Activated naive CD4-positive, alpha-beta T cell treated with anti-CD3 and anti-CD28 coated beads, Interleukin-2, amount 10 ng/mL, durations not matched to agents 7 days and 5 days (primary cell): ENCODE measurements around the gene ITPRIP.

Experiments used
- CTCF ChIA-PET: fragments of 350-600 bp; sonication (Branson Sonifier 250); formaldehyde crosslinking; loops from one replicate; lab custom pipeline; 2021; ENCODE audit warnings: antibody characterized with exemption; lab: Charles Lee
- DNase-seq: peaks from one replicate; pipeline ENCODE4 v3.0.0-alpha.2; 2020
- H3K27ac Mint-ChIP-seq: one replicate; pipeline ENCODE4 v1.8.0; 2021; ENCODE audit warnings: mild to moderate bottlenecking, moderate library complexity, mixed read lengths
- H3K27me3 Mint-ChIP-seq: one replicate; pipeline ENCODE4 v1.8.0; 2021; ENCODE audit warnings: mild to moderate bottlenecking, mixed read lengths
- H3K36me3 Mint-ChIP-seq: one replicate; pipeline ENCODE4 v1.8.0; 2021; ENCODE audit warnings: mixed read lengths
- H3K4me1 Mint-ChIP-seq: one replicate; pipeline ENCODE4 v1.8.0; 2021; ENCODE audit warnings: mixed read lengths
- H3K4me3 Mint-ChIP-seq: one replicate; pipeline ENCODE4 v1.8.0; 2021; ENCODE audit warnings: mild to moderate bottlenecking, moderate library complexity, mixed read lengths
- H3K9me3 Mint-ChIP-seq: one replicate; pipeline ENCODE4 v1.8.0; 2021; ENCODE audit warnings: mixed read lengths

ITPRIP gene

GRCh38 chr10:104288355-104288754 lies 49.9 kb downstream of the ITPRIP start:
- Mint-ChIP-seq H3K4me3 (no peak overlapping the region), H3K4me1 (peaks cover 14% of the 10 kb centered on the region), H3K27ac (no peak overlapping the region), H3K9me3 (no peaks in the 10 kb centered on the region), H3K36me3 (no peaks in the 10 kb centered on the region), H3K27me3 (peaks cover 27% of the 10 kb centered on the region)
- CTCF ChIA-PET, result interaction anchor here (1.8 to 9.4 kb wide), 3 partner anchors 13 to 61 kb away, joined by 8 to 257 read pairs (median 66); partner anchors contain the start of gene CFAP58
- no peak for DNase-seq

DNA sequence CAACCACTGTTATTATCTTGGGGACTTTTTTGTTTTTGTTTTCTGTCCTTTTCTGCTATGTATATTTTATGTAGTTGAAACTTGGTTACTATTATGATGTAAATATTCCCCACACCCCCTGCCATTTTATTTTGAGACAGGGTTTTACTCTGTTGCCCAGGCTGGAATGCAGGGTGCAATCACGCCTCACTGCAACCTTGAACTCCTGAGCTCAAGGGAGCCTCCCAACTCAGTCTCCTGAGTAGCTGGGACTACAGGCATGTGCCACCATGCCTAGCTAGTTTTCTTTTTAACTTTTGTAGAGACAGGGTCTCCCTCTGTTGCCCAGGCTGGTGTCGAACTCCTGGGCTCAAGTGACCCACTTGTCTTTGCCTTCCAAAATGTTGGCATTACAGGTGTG lies 51.3 kb downstream of the ITPRIP start:
- DNase-seq, result no peak
- Mint-ChIP-seq H3K4me1 (peaks cover 8% of the 10 kb centered on the region), H3K27me3 (peaks cover 38% of the 10 kb centered on the region), H3K36me3 (no peaks in the 10 kb centered on the region), H3K27ac (no peak overlapping the region), H3K9me3 (no peaks in the 10 kb centered on the region), H3K4me3 (no peak overlapping the region)
- CTCF ChIA-PET, result interaction anchor here (1.0 to 2.1 kb wide), 4 partner anchors 11 to 64 kb away, joined by 3 to 18 read pairs (median 11); no protein-coding TSS in a partner anchor

DNA sequence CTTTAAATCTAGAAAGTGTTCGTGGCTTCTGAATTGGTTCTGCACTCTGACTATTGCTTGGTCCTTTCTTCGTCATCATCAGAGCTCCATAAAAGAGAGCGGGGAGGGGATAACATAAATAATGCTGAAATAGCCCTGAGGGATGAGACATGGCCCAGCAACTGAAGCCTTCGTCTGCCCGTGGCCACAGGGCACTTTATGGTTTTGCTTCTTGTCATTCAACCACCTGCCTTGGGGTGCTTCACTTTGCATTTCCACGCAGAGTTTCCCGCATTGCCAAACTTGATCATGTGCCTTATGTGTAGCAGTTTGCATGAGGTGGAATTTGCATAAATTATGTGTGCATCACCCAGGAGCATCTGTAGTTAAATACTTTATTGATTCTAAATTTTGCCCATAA lies 53.4 kb downstream of the ITPRIP start:
- Mint-ChIP-seq H3K4me1 (no peaks in the 10 kb centered on the region), H3K27ac (no peak overlapping the region), H3K27me3 (peaks cover 38% of the 10 kb centered on the region), H3K9me3 (no peaks in the 10 kb centered on the region), H3K36me3 (no peaks in the 10 kb centered on the region), H3K4me3 (no peak overlapping the region)
- no peak for DNase-seq
- CTCF ChIA-PET, result interaction anchor here (0.9 to 2.1 kb wide), 2 partner anchors 9 to 56 kb away, joined by 4 to 7 read pairs; no protein-coding TSS in a partner anchor

DNA sequence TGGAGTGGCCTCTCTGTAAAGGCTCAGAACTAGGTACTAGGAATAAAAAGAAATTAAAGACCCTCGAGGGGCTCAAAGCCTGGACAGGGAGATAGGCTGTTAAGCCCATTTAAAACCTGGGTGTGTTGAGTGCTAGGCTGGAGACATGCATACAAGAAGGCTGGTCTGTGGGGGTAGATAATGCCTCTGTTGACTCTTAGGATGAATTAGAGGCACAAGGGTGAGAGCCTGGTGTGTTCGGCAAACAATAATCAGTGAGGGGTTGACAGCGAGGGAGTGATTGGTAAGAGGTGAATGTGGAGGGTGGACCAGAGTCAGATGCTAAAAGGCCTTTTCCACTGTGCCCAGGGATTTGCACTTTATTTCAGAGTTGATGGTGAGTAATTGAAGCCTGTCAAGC lies 56.6 kb downstream of the ITPRIP start:
- no peaks in the 10 kb centered on the region for H3K36me3 Mint-ChIP-seq
- H3K4me1 Mint-ChIP-seq, result no peaks in the 10 kb centered on the region
- H3K9me3 Mint-ChIP-seq, result no peaks in the 10 kb centered on the region
- H3K4me3 Mint-ChIP-seq, result no peak overlapping the region
- CTCF ChIA-PET, result interaction anchor here (1.4 to 3.1 kb wide), 2 partner anchors 9 to 11 kb away, joined by 4 to 34 read pairs; no protein-coding TSS in a partner anchor
- no peak for DNase-seq
- H3K27me3 Mint-ChIP-seq, result peaks cover 44% of the 10 kb centered on the region
- H3K27ac Mint-ChIP-seq, result no peak overlapping the region

DNA sequence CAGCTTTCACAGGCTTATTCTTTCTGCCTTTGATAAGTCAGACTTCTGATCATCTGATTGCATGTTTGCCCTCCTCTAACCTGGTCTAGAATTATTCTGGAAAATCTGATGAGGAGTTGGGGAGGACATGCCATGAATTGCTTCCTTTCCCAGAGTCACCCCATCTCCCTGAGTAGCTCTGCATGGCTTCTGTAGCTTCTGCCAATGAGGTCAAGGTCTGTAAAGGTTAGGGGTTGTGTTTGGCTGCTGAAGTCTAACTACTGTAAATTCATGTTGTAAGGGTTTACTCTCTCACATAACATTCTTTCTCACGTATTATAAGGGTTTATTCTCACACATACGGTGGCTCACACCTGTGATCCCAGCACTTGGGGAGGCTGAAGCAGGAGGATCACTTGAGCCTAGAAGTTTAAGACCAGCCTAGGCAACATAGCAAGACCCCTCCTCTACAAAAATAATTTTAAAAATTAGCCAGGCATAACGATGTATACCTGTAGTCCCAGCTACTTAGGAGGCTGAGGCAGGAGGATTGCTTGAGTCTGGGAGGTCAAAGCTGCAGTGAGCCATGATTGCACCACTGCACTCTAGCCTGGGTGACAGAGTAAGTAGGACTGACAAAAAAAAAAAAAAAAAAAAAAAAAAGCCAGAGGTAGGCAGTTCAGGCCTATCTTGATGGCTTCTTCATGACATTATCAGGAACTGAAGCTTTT lies 58.6 kb downstream of the ITPRIP start:
- DNase-seq, result no peak
- Mint-ChIP-seq H3K27me3 (peaks cover 56% of the 10 kb centered on the region), H3K9me3 (no peaks in the 10 kb centered on the region), H3K36me3 (no peaks in the 10 kb centered on the region), H3K4me1 (peaks cover 1% of the 10 kb centered on the region), H3K4me3 (no peak overlapping the region), H3K27ac (no peak overlapping the region)
- CTCF ChIA-PET, result interaction anchor here (0.7 to 4.0 kb wide), 4 partner anchors 11 to 74 kb away, joined by 3 to 34 read pairs (median 14); partner anchors contain the start of gene CFAP58

DNA sequence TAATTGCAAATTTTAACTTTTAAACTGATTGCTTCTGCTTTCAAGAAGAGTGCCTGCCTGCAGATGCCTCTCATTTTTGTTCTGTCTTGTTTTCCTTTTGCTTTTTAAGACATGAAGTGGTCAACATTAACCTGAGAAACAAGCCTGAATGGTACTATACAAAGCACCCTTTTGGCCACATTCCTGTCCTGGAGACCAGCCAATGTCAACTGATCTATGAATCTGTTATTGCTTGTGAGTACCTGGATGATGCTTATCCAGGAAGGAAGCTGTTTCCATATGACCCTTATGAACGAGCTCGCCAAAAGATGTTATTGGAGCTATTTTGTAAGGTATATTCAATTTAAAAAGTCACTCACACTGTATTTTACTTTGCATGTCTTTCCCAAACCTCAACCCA lies 60.5 kb downstream of the ITPRIP start:
- Mint-ChIP-seq H3K4me3 (no peak overlapping the region), H3K9me3 (no peaks in the 10 kb centered on the region), H3K4me1 (peaks cover 6% of the 10 kb centered on the region), H3K36me3 (no peaks in the 10 kb centered on the region), H3K27ac (no peak overlapping the region), H3K27me3 (peaks cover 54% of the 10 kb centered on the region)
- CTCF ChIA-PET, result interaction anchor here (1.7 to 5.8 kb wide), 3 partner anchors 13 to 76 kb away, joined by 4 to 66 read pairs (median 24); partner anchors contain the start of gene CFAP58
- DNase-seq, result no peak

- Mint-ChIP-seq H3K4me3 (no peak overlapping the region), H3K36me3 (no peaks in the 10 kb centered on the region)
Measured at GRCh38 chr10:104276192-104276591, 62.1 kb downstream of the ITPRIP start.

GRCh38 chr10:104274762-104275721 lies 63.2 kb downstream of the ITPRIP start:
- H3K27me3 Mint-ChIP-seq, result peaks cover 33% of the 10 kb centered on the region
- CTCF ChIA-PET, result interaction anchor here (0.7 to 5.8 kb wide), 29 partner anchors 8 to 562 kb away, joined by 3 to 66 read pairs (median 7); partner anchors contain the start of genes CFAP43, CFAP58, GSTO1 and ITPRIP
- peaks cover 6% of the 10 kb centered on the region for H3K4me1 Mint-ChIP-seq
- H3K27ac Mint-ChIP-seq, result no peak overlapping the region
- no peaks in the 10 kb centered on the region for H3K36me3 Mint-ChIP-seq
- H3K9me3 Mint-ChIP-seq, result no peaks in the 10 kb centered on the region
- peak; percentile 62 for DNase-seq
- H3K4me3 Mint-ChIP-seq, result no peak overlapping the region

More at GRCh38 chr10:104276192-104276591, 62.1 kb downstream of the ITPRIP start:
- H3K4me1 Mint-ChIP-seq, result peaks cover 6% of the 10 kb centered on the region
- peaks cover 38% of the 10 kb centered on the region for H3K27me3 Mint-ChIP-seq
- H3K9me3 Mint-ChIP-seq, result no peaks in the 10 kb centered on the region
- DNase-seq, result no peak
- no peak overlapping the region for H3K27ac Mint-ChIP-seq
- CTCF ChIA-PET, result interaction anchor here (1.1 to 5.8 kb wide), 10 partner anchors 10 to 563 kb away, joined by 6 to 66 read pairs (median 20); partner anchors contain the start of gene ITPRIP

GRCh38 chr10:104273899-104274575 lies 64.2 kb downstream of the ITPRIP start:
- H3K36me3 Mint-ChIP-seq, result no peaks in the 10 kb centered on the region
- H3K4me3 Mint-ChIP-seq, result no peak overlapping the region

GRCh38 chr10:104273286-104273685 lies 65.0 kb downstream of the ITPRIP start:
- peaks cover 4% of the 10 kb centered on the region for H3K36me3 Mint-ChIP-seq
- no peak overlapping the region for H3K27ac Mint-ChIP-seq
- no peak overlapping the region for H3K4me3 Mint-ChIP-seq
- CTCF ChIA-PET, result interaction anchor here (0.6 to 5.8 kb wide), 14 partner anchors 10 to 80 kb away, joined by 3 to 66 read pairs (median 18); partner anchors contain the start of genes CFAP43, CFAP58 and ITPRIP
- H3K27me3 Mint-ChIP-seq, result peaks cover 26% of the 10 kb centered on the region
- no peaks in the 10 kb centered on the region for H3K9me3 Mint-ChIP-seq
- peaks cover 15% of the 10 kb centered on the region for H3K4me1 Mint-ChIP-seq
- no peak for DNase-seq

More at GRCh38 chr10:104273899-104274575, 64.2 kb downstream of the ITPRIP start:
- no peak for DNase-seq
- CTCF ChIA-PET, result interaction anchor here (0.6 to 5.8 kb wide), 30 partner anchors 9 to 561 kb away, joined by 3 to 66 read pairs (median 6); partner anchors contain the start of genes CFAP43, CFAP58, GSTO1 and ITPRIP
- H3K27me3 Mint-ChIP-seq, result peaks cover 28% of the 10 kb centered on the region
- H3K9me3 Mint-ChIP-seq, result no peaks in the 10 kb centered on the region
- peaks cover 11% of the 10 kb centered on the region for H3K4me1 Mint-ChIP-seq
- no peak overlapping the region for H3K27ac Mint-ChIP-seq

DNA sequence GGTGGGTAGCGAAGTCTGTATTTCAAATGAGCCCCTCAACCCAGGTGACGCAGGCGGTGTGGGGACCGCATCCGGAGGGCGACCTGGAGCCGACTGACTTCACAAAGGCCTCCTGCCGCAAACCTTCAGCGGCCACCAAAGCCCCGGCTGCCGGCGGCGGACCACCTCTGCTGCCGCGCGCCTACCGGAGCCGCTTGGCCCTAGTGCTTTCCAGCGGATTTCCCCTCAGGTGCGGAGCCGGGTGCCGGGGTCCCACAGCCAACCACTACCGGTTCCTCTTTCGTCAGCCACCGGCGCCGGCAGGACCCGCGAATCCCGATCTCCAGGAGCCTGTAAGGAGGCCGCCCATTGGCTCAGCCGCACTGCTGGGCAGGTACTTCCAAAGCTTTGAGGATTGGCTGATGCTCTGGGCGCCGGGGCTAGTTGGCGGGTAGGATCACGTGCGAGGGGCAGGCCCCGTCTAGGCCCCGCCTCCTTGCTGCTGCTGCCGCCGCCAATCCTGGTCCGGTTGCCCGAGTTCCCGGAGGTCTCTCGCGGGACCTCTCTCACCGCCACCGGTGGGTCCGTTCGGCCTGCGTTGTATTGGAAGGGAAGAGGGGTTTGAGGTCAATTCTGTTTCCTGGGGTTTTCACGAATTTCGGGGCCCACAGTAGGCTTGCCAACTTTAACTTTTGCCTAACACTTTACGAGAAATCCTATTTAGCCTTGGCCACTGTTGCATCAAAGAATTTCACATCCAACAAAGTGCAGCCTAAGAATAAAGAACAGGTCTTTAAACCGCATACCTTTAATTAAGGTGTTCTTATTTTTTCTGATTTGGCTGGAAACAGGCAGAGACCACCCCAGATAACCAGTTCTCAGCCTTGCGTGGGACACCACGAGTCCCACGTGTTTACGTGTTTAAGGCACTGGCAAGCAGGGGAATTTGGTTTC lies 69.3 kb downstream of the ITPRIP start, which contains the start of gene GSTO2:
GSTO2 (plus strand) TSS at position 472 of the 933 bp plus-strand sequence. CDS start 5,732 bp downstream, outside the sequence.
- Mint-ChIP-seq H3K27ac (peak within 1 kb of the TSS; percentile 95), H3K27me3 (no peaks in the 10 kb centered on the region), H3K36me3 (peaks cover 35% of the 10 kb centered on the region)

GRCh38 chr10:104268405-104268712 lies 69.9 kb downstream of the ITPRIP start:
- H3K27me3 Mint-ChIP-seq, result no peaks in the 10 kb centered on the region
- DNase-seq, result no peak
- CTCF ChIA-PET, result interaction anchor here (1.5 kb wide), 1 partner anchor 14 kb away, joined by 5 read pairs; the partner anchor contains the start of gene GSTO1
- peak overlapping the region; percentile 92 for H3K4me3 Mint-ChIP-seq
- peaks cover 38% of the 10 kb centered on the region for H3K36me3 Mint-ChIP-seq
- H3K4me1 Mint-ChIP-seq, result peaks cover 52% of the 10 kb centered on the region
- no peaks in the 10 kb centered on the region for H3K9me3 Mint-ChIP-seq
- peak overlapping the region; percentile 95 for H3K27ac Mint-ChIP-seq

More for the DNA sequence above, 69.3 kb downstream of the ITPRIP start, which contains the start of gene GSTO2:
- Mint-ChIP-seq H3K4me1 (peaks cover 48% of the 10 kb centered on the region), H3K4me3 (peak within 1 kb of the TSS; percentile 92), H3K9me3 (no peaks in the 10 kb centered on the region)
- CTCF ChIA-PET, result interaction anchor here (0.7 to 1.5 kb wide), 2 partner anchors 15 to 80 kb away, joined by 5 read pairs; partner anchors contain the start of gene GSTO1
- DNase-seq, result peak; percentile 99
